Activated CD4-positive, alpha-beta T cell treated with anti-CD3 and anti-CD28 coated beads, Interleukin-2, amount 50 U/mL, for 16 hours (primary cell): Measurements from ENCODE around the gene SORD.
"Not testable (repeated sequence)": the region's sequence is repeated elsewhere in the genome, so short reads cannot be mapped to it uniquely, and the experiment has no call there.

Experiments
- DNase-seq: peaks from one replicate; pipeline ENCODE4 v3.0.0-alpha.2; 2020

Gene SORD

DNA sequence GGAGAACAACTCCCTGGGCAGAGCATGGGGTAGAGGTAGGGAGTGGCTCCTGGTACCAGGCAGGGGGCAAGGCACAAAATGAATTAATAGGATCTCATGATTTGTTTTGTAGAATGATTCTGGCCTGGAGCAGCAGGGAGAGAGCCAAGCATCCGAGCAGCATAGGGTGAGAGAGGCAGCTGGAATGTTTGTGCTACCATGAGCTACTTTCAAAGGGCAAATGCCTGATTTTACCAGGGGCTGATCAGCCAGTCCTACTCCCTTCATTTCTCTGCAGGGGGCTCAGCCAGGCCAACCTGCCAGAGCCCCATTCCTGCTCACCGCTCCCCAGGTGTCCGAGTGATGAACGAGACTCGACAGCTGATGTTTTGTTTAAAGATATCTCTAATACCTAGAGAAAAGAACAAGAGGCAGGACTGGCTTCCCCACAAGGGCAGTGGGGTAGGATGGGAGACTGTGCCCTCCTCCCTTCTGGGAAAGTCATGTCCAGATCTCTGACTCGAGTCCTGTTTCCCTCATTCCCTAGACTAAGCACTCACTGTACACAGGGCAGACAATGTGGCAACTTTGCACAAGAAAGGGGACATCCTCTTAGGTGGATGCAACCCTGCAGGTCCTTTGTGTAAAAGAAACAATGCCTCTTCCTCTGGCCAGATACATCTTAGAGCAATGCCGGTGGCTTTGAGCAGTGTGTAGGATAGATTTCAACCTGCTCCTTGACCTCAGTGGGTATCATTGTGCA, 78.1 kb downstream of the SORD start:
- no peak for DNase-seq

DNA sequence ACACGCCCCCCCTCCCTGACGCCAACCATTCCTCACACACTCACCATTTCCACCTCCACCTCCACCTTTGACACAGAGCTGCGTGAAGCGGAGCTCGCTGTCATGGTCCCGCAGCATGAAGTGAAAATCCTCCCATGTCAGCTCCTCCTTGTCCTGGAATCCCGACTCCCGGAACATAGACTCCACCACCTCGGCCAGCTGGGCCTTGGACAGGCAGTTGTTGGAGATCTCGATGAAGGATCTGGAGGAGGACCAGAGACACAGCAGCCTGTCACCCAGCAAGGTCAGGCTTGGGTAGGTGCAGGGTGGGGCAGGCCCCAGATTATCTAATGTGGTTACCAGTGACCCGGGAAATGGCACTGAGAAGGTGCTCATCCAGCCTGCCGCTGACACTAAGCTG, 78.8 kb downstream of the SORD start:
- no peak for DNase-seq

DNA sequence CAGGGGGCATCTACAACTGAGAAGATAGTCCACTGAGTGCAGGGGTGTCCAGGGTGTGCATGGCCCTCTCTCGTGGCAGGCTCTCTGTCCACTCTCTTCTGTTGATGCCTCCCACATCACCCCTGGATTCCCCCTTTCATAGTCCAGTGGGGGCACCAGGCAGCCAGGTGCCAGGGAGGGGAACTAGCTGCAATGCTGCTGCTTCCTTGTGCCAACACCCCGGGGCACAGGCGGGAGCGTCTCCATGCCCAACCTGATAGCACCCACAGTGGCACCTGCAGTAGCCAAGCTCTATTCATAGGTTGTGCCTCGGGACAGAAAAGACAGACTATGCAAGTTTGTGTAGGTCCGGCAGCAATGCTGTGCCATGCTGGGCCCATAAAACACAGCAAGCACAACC, 79.2 kb downstream of the SORD start:
- DNase-seq = no peak

DNA sequence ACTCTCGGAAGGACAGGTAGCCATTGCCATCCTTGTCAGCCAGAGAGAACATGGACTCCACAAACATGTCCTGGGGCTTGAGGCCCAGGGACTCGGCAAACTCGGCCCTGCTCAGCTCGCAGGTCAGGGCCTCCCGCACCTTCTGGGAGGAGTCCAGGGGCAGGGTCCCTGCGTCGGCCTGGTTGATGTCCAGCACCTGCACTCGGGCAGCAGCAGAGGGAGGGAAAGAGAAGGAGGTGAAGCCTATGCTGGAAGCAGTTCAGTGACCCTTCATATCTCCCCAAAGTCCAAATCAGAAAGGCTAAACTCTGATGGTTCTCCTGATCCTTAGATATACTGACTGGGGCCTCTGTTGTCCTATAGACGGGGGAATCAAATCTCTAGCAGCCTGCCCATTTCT, 81.2 kb downstream of the SORD start:
- DNase-seq = not testable (repeated sequence)

DNA sequence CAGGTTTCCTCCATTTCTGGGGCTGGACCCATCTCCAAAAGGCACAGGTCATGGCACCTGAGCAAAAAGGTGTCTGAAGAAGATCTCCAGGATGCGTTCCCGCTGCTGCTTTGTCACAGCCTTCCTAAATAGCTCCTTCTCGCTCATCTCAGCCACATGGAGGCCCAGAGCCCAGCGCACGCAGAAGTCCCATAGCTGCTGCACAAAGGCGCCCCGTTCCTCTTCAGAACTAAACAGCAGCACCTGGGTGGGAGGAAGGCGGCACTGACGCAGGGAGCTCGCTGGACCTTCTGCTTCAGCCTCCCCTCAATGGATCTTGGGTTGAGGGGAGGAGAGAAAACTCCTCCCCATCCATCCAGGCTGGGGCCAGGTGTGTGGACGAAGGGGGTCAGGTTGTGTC, 82.6 kb downstream of the SORD start:
- DNase-seq = no peak

DNA sequence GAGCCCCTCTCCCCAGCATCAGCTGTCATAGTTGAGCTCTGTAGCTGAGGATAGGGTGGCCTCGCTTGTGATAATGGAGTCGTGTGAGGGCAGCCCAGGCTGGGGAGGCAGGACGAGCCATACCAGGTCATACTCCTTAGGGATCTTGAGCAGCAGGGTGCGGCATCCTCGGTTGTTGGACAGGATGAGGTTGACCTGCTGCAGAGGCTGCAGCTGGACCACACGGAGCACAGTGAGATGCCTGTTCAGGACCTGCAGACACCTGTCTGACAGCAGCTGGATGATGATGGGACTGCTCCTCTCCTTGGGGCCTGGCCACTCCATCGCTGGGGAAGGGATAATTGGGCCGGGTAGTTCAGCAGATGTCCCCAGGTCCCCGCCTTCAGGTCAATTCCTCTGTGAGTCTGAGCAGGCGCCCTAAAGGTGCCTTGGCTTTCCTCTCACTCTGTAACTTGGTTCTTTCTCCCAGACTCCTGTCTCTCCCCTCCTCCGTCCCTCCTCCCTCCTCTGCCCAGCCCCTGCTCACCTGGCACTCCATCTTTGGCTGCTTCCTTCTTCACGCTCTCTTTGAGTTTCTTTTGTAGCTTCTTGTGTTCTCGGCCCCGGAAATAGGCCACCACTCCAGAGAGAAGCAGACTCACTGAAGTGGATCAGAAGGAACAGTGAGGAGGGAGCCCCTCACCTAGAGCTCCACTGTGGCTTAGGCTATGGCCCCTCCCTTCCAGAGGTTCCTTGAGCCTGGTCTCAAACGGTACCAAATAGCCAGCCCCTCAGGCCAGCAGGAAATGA, 83.2 kb downstream of the SORD start:
- no peak for DNase-seq

DNA sequence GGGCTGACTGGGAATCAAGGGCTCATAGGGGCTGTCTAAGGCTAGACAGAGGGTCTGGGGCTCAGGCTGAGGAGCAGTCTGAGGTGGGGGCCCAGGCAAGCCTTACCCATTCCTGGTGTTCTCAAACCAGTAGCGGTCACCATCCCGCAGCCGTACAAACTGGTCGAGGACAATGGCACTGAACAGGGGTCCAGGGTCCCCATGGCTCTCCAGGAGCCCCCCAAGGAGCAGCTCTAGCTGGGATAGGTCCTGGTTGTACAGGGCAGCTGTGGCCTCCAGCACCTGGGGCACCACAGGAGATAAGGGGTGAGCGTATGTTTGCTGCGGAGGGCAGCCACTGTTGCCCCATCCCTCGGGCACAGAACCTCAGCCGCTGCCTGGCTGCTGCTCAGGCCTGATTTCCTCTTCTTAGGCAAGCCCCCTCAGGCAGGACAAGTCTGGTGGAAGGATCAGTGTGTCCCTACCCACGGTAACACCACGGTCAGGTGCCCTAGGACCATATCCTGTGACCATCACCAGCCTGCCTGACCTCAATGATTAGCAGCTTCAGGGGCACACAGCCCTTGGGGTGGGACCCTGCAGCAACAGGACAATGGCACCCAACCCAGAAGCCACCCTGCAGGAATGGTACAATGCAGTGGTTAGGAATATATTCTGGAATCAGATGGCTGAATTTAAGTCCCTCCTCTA, 85.1 kb downstream of the SORD start:
- DNase-seq = no peak

DNA sequence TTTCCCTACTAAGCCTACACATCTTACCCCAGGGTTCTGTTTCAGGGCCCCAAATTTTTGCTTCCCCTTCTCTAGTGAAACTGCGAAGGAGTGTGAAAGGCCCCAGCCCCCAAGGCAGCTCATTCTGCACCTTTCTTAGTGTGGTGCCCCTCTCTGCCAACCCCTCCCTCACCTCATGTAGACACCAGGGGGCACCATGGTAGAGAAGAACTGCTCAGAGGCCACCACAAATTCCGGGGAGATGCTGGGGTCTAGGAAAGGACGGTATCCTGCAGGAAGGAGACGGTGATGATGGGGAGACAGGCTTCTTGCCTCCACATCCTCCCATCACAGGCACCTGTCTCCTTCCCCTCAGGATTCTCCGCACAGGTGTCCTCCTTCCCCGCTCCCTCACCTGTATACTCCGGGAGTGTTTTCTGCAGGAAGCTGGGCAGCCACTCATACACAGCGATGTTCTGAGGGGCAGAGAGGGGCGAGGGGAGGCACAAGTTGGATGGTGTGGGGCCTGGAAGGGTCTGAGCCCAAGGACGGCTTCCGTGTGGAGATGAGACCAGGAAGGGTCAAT, 87.3 kb downstream of the SORD start:
- DNase-seq = no peak

DNA sequence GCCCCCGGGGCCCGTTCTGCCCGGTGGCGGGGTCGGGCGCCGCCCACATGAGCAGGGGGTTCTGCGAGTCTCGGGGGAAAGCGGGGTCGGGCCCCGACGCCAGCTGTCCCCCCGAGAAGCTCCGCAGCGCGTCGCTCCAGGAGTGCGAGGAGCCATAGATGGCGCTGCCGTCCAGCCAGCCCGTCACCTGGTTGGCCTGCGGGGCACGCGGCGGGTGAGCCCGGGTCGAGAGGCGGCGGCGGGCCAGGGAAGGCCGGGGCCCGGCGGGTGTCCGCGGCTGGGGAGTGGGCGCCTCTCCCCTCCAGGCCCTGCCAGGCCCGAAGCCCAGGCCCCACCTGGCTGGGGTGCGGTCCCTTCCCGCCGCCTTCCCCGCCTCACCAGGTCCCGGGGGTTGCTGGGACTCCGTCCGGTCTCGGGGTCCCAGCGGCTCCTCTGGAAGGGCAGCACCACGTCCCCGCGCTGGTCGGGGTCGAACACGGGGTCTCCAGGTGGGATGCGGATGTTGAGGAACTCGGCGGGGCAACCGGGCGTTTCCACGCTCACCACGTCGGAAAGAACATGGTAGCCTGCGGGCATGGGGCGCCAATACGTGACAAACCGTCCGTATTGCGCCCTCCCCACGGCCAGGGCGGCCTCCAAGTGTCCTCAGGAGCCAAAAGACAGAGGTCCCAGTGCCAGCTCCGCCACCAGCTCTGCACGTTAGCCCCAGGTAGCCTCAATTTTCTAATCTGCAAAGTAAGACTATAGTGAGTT, 88.6 kb downstream of the SORD start:
- no peak for DNase-seq

DNA sequence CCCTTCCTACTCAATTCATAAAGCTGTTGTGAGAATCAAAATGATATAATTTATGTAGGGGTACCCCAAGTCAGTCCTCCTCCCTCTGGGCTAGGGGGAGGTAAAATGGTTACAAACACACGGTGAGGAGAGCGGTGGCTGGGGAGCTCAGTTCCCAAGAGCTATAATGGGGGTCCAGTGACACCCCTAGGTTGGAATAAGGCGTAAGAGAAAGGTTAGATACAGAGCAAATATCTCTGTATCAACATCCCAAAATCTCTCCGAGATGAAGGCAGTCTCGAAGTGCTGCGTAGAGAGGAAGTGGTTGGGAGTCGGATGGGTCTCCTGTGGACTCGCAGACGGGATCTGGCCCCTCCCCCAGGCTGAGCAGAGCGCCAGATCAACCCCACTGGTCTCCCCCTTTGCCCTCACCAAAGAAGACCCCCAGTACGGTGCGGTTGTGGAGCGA, 89.2 kb downstream of the SORD start:
- DNase-seq = no peak

DNA sequence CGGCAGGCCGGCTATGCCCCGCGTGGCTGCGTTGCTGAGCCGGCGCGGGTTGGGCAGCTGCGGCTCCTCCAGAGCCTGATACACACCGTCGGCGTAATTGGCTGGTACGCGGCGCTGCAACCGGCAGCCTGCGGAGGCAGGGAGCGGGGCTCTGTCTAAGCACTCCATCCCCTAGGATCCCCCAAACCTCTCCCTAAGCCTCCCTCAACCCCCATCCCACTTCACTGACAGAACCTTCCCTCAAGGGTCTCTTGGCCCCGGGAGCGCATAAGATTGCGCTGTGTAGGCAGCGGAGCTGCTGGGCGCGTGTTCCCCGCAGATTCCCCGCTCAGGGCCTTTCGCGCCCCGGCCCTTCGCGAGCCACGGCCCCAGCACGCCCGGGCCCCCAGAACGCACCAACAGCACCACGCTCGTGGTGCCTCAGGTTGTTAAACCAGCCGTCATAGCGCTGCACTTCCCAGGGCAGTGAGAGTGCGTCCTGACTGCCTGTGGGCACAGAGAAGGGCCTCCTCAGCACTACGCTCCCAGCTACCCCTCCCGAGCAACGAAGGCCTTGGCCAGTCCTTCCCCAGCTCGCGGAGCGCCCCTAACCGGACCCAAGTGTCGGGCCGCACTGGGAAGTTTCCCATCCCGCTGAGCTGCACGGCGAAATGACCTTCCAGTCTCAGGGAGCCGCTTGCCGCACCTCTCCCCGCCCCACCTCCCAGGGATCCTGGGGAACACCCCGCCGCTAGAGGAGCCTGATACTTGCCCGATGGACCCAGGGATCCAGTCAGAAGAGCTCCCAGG, 89.8 kb downstream of the SORD start:
- no peak for DNase-seq

DNA sequence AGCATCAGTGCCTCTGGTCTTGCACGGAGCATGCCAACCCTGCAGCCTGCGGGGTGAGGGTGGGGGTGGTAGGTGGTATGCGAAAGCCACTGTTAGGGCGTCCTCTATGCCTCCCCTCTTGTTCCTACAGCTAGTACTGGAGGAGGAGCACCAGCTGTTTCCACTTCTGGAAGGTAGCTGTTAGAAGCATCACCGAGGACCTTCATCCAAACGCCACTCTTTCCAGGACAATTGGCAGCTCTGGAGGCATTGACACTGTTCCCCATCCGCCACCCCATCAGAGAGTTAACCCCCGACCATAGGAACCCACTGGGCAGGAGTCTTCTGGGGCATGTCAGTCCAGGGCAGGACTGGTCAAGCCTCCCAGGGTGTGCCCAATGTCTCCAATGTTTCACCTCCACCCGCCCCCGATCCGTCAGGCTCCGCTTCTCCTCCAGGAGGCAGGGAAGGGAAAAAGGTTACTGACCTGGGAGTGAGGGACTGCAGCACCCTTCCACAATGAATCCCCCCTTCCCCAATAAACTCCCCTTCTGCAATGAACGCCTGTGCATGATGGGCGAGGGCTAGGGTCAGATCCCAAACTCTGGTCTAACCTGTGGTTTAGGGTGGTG, 90.5 kb downstream of the SORD start:
- DNase-seq = no peak

DNA sequence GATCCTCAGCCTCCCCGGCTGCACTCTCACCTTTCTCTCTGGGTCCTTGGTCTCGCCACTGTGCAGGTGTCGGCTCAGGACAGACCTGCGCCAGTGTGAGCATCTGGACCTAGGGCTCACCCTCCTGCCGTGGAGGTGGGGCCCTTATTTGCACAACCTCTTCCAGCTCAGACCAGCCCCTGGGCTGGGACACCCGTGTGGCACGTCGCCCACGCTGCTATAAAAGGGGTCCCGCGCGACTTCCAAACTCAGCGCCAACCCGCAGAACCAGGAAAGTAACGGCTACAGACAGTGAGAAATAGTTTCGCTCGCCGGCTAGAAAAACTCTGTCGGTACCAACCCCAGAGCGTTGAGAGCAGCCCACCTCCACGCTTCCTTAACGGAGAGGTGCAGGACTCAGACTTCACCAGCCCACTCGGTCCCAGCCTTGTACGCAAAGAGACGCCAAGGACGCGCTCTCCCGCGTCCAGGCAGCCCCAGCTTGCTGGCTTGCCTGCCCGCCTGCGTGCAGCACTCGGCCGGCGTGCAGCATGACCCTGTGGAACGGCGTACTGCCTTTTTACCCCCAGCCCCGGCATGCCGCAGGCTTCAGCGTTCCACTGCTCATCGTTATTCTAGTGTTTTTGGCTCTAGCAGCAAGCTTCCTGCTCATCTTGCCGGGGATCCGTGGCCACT, 91.2 kb downstream of the SORD start, which contains the start of the genes DUOX2 and DUOXA2:
Gene DUOX2 (minus strand): TSS at position 97 of the 675 bp plus-strand sequence. CDS start 761 bp downstream, outside the sequence.
Gene DUOXA2 (plus strand): TSS at position 251 of the 675 bp plus-strand sequence. CDS start 280 bp downstream, at position 531.
- DNase-seq = no peak

DNA sequence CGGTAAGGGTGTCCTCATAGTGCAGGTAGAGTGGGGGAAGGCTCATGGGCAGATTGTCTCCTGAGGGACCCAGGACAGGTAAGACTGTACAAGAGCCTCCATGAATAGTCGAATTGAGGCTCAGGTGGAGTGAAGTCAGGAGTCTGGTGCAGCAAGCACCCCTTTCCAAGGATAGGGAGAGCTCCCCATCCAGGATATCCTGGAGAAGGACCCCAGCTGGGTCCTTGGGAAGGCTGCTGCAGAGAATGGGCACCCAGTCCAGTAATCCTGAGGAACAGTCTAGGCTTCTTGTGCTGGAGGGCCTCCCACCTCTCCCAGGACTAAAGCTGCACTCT, 91.7 kb downstream of the SORD start:
- DNase-seq = no peak

DNA sequence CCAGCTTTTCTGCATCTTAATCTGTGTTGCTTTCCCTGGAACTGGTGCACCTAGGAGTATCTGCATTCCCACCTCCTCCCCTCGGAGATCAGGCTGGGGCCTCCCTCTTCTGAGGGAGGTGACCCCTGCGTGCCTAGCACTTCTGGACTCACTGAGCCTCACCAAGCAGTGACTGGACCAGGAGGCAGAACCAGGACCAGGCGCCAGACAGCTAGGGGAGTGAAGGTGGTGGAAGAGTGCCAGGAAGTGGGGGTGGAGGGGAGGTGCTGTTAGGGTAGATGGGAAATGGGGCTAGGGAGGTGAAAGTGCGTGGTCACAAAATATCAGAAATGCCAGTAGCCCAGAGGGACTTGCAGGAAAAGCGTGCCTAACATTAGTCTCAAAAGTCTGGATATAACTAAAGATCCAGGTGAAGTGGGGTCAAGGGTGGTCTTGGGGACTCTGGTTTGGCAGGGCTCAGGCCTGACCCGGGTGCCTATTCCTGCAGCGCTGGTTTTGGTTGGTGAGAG, 92.4 kb downstream of the SORD start:
- DNase-seq = no peak

DNA sequence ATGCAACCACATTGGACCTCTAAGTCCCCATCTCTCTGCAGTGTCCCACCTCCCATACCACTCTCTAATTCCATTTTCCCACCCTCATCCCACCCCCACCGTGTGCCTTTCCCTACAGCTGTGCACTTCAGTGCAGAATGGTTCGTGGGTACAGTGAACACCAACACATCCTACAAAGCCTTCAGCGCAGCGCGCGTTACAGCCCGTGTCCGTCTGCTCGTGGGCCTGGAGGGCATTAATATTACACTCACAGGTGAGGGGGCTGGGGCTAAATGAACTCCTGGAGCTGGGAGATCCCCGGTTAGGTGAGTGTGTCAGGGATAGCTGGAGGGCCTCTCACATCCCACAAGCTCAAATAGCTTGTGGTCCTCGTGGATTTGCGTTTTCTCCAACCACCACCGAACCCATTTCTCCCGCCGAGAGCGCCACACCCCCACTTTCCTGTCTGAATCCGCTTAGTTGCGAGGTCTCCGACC, 93.0 kb downstream of the SORD start:
- DNase-seq = no peak

DNA sequence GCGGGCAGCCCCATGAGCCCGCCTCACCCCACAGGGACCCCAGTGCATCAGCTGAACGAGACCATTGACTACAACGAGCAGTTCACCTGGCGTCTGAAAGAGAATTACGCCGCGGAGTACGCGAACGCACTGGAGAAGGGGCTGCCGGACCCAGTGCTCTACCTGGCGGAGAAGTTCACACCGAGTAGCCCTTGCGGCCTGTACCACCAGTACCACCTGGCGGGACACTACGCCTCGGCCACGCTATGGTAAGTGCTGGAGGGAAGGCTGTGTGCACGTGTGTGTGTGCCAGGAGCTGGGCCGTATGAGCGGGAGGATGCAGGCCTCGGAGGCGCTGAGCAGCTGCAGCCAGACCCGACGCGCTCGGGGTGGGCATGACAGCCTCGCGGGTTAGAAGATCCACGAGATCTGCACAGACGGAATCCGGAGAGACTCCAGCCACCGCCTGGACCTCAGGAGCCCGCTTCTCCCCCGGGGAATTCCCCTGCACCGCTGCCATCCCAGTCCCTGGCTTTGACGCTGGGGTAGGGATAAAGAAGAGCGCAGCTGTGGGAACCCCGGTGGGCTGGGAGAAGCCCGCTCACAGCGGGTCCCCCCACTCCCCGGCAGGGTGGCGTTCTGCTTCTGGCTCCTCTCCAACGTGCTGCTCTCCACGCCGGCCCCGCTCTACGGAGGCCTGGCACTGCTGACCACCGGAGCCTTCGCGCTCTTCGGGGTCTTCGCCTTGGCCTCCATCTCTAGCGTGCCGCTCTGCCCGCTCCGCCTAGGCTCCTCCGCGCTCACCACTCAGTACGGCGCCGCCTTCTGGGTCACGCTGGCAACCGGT, 93.7 kb downstream of the SORD start:
- DNase-seq = no peak

DNA sequence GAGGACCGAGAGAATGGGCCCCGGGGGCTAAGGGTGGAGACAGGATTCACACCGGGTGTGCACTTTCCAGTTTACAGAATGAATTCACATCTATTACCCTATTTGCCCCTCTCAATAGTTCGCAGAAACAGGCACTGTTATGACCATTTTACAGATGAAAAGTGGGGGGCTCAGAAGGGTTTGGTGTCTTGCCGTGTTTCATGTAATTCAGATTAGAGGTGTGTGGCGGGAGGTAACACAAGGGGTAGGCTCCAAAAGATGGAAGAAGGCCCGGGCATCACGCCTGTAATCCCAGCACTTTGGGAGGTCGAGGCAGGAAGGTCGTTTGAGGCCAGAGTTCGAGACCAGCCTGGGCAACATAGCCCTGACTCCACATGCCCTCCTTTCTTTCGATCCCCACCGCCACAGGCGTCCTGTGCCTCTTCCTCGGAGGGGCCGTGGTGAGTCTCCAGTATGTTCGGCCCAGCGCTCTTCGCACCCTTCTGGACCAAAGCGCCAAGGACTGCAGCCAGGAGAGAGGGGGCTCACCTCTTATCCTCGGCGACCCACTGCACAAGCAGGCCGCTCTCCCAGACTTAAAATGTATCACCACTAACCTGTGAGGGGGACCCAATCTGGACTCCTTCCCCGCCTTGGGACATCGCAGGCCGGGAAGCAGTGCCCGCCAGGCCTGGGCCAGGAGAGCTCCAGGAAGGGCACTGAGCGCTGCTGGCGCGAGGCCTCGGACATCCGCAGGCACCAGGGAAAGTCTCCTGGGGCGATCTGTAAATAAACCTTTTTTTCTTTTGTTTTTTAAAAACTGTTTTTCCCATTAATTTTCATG, 94.5 kb downstream of the SORD start:
- no peak for DNase-seq
